HAP-1 (cell line): ENCODE data around the gene SFTPD.

Source experiments
- DNase-seq, 2 experiments: peaks; one replicate each; pipeline ENCODE4 v3.0.0-alpha.2; 2016 to 2020; ENCODE audit warnings: low spot score in 2 of 2
- H3K27me3 ChIP-seq: fragments of 250-450 bp; sonication (Bioruptor Pico); 2 replicates; pipeline ENCODE4 v1.5.1; 2020; ENCODE audit warnings: low read depth, mild to moderate bottlenecking, moderate library complexity
- H3K36me3 ChIP-seq: fragments of 250-450 bp; sonication (Bioruptor Pico); replicated peaks from 2 replicates; pipeline ENCODE4 v1.5.1; 2020; ENCODE audit warnings: mild to moderate bottlenecking
- H3K4me1 ChIP-seq: fragments of 250-450 bp; sonication (Bioruptor Pico); 2 replicates; pipeline ENCODE4 v1.5.1; 2020; ENCODE audit warnings: mild to moderate bottlenecking
- H3K4me3 ChIP-seq: fragments of 250-450 bp; sonication (Bioruptor Pico); 2 replicates; pipeline ENCODE4 v1.5.1; 2020; ENCODE audit warnings: mild to moderate bottlenecking, moderate library complexity
- H3K9me3 ChIP-seq: fragments of 250-450 bp; sonication (Bioruptor Pico); 2 replicates; pipeline ENCODE4 v1.5.1; 2020; ENCODE audit warnings: mild to moderate bottlenecking, moderate library complexity
- in situ Hi-C: fragments of 300-500 bp; cut with MboI; formaldehyde crosslinking; loops from 3 replicates; pipeline ENCODE4 v1.14.3; 2020; ENCODE audit warnings: low sequenced_read_pairs, inconsistent platforms, mixed read lengths

The SFTPD gene

DNA sequence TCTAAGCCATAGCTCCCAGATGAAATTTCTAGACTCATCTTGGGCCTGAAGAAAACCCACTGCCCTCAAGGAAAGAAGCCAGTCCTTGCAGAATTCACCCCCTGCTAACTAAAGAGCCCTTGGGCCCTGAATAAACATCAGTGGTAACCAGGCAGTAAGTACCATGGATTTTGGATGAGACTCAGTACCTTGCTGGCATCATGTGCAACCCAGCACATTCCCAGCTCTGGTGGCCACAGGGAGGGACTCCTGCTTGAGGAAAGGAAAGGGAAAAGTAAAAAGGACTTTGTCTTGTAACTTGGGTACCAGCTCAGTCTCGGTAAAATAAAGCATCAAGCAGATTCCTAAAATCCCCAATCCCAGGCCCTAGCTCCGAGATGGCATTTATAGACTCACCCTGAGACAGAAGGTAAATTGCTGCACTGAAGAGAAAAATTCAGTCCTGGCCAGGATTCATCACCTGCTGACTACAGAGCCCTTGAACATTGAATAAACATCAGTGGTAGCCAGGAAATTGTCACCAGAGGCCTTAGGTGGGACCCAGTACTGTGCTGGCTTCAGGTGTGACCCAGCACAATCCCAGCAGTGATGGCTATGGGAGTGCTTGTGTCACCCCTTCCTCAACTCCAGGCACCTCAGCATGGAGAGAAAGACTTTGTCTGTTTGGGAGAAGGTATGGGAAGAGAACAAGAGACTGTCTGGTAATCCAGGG is 31.2 kb upstream of the SFTPD start:
- no peak for DNase-seq
- no peaks in the 10 kb centered on the region for H3K36me3 ChIP-seq
- no peaks in the 10 kb centered on the region for H3K9me3 ChIP-seq
- in situ Hi-C loops, result no loop called here
- H3K4me3 ChIP-seq, result no peak overlapping the region
- no peaks in the 10 kb centered on the region for H3K27me3 ChIP-seq
- peaks cover 6% of the 10 kb centered on the region for H3K4me1 ChIP-seq

DNA sequence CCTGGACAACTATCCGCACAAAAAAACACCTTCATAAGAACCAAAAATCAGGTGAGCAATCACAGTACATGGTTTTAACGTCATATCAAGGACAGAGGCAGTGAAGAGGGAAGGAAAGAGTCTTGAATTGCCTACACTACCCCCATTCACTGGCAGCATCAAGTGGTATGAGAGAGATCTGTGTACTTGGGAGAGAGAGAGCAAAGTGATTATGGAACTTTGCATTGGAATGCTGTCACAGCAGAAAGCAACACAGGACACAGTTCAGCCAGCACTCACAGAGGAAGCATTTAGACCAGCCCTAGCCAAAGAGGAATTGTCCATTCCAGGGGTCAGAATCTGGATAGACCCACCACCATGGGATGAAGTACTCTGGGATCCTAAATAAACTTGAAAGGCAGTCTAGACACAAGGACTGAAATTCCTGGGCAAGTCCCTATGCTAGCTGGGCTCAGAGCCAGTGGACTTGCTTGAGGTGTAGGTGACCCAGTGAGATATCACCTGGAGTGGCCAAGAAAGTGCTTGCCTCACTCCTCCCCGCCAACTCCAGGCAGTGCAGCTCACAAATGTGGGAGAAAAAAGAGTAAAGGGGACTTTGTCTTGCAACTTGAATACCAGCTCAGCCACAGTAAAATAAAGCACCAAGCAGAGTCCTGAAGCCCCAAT is 30.5 kb upstream of the SFTPD start:
- Histone ChIP-seq H3K4me1 (peaks cover 6% of the 10 kb centered on the region), H3K4me3 (no peak overlapping the region), H3K27me3 (no peaks in the 10 kb centered on the region), H3K36me3 (no peaks in the 10 kb centered on the region), H3K9me3 (no peaks in the 10 kb centered on the region)
- no peak for DNase-seq
- in situ Hi-C loops, result no loop called here

DNA sequence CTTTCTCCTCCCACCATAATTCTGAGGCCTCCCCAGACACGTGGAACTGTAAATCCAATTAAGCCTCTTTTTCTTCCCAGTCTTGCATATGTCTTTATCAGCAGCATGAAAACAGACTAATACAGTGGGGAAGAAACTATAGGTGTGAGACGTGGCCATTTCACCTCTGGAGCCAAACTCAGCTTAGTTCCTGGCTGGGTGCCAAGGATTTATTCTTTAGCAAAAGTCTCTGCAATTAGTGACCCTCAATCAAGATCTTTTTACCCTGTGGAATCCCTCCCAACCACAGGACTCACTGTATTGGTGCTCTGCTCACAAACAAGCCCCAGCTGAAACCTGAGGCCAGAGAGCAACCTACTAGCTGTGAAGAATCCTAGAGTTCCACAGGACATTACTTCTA is 28.1 kb upstream of the SFTPD start:
- Histone ChIP-seq H3K4me1 (peaks cover 6% of the 10 kb centered on the region), H3K9me3 (no peaks in the 10 kb centered on the region), H3K4me3 (no peak overlapping the region), H3K36me3 (no peaks in the 10 kb centered on the region), H3K27me3 (no peaks in the 10 kb centered on the region)
- no peak for DNase-seq
- in situ Hi-C loops, result no loop called here

DNA sequence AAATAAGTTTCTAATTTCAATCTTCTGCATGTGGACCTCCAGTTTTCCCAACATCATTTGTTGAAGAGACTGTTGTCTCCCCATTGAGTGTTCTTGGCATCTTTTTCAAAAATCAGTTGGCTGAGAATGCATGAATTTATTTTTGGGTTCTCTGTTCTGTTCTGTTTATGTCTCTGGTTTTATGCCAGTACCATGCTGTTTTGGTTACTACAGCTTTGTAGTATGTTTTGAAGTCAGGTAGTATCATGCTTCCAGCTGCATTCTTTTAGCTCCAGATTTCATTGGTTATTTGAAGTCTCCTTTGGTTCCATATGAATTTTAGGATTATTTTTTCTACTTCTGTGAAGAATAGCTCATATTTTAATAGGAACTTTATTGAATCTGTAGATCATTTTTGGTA is 21.2 kb upstream of the SFTPD start:
- in situ Hi-C loops, result no loop called here
- Histone ChIP-seq H3K36me3 (no peaks in the 10 kb centered on the region), H3K4me3 (no peak overlapping the region), H3K9me3 (0 out of 2 replicates have a peak, but pooled peaks cover 3% of the 10 kb centered on the region), H3K27me3 (0 out of 2 replicates have a peak, but pooled peaks cover 3% of the 10 kb centered on the region), H3K4me1 (no peaks in the 10 kb centered on the region)
- no peak for DNase-seq

DNA sequence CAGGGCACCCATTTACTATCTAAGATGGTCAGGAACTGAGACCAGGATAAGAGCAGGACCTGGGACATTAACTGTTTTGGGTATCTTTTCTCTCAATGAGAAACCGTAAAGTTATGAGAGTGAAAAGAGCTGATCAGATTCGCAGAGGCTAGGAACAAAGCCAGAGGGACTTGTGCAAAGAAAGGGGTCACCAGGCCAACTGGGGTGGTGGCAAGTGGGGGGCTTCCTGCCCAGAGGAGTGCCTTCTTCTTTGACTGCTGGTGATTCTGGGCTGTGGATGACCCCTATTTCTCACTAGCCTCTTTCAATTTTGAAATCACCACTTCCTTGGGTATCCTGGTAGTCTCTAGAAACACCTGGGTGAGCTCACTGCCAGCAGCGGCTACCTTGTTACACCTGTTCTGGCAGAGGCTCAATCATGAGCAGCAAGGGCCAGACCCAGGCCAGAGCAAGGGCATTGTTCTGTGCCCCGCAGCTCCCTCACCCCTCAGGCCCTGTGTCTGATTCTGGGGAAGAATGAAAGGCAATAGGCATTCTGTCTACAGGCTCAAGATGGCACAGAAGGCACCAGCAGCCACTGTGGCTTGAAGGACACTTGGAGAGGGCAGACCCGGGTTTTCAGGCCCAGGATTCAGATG is 999 bp downstream of the SFTPD start:
- Histone ChIP-seq H3K9me3 (no peaks in the 10 kb centered on the region; the same call in 1 of the 2 replicates), H3K4me1 (peaks cover 5% of the 10 kb centered on the region; the same call in 1 of the 2 replicates), H3K4me3 (no peak overlapping the region), H3K36me3 (no peaks in the 10 kb centered on the region), H3K27me3 (no peaks in the 10 kb centered on the region)
- no peak for DNase-seq
- in situ Hi-C loops, result loop anchor here (25.0 kb wide), 1 partner anchor 561 kb away; no protein-coding TSS in a partner anchor

DNA sequence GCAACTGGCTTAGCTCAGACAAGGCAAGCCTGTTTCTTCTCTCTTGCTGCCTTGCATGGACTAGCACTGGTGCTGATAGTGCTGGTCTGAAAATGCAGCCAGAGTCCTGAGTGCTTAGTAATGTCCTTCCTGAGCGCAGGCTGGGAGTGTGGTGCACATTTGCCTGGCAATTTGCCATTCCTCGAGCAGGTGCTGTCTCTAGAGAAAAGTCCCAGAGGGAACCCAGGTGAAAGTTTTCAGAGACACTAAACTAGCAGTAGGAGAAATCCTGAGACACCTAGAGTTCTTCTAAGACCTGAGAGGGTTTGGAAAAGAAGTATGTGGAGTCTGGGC is 1.9 kb downstream of the SFTPD start:
- Histone ChIP-seq H3K4me3 (no peak overlapping the region), H3K4me1 (peaks cover 5% of the 10 kb centered on the region; the same call in 1 of the 2 replicates), H3K36me3 (no peaks in the 10 kb centered on the region), H3K27me3 (no peaks in the 10 kb centered on the region), H3K9me3 (no peaks in the 10 kb centered on the region; the same call in 1 of the 2 replicates)
- DNase-seq, result no peak
- in situ Hi-C loops, result loop anchor here (25.0 kb wide), 1 partner anchor 560 kb away; no protein-coding TSS in a partner anchor

DNA sequence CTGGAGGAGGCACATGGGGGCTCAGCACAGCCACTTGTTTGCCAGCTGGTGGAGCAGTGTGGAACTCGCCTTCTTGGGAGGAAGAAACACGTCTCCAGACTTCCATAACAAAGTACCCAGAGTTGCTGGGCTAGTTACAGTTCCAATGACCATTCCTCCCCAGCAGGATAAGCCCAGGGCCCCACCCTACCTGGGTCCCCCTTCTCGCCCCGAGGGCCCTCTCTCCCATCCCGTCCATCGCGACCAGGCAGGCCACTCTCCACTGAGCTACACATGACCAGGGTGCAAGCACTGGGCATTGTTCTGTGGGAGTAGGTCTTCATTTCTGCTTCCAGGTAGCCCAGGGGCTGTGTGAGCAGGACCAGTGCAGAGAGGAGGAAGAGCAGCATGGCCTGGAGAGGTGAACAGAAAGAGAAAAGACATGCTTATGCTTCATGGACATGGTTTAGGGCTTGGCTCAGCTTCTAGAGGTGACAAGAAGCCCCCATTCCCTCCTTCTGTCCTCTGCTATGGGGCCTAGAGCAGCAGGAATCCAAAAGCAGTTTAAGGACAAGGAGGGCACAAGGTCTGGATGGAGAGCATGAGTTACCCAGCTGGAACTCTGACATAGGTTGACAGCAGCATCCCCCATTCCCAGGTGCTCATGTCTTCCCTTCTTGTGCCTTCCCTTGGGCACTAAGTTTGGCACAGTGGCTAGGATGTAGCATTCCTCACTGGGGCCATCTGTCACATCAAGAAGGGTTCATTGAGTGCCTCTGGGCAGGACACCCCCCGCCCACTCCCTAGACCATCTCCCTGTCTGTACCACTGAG is 2.4 kb downstream of the SFTPD start:
- DNase-seq, result no peak
- Histone ChIP-seq H3K4me3 (no peak overlapping the region), H3K27me3 (no peaks in the 10 kb centered on the region), H3K9me3 (no peaks in the 10 kb centered on the region; the same call in 1 of the 2 replicates), H3K36me3 (no peaks in the 10 kb centered on the region), H3K4me1 (no peaks in the 10 kb centered on the region)
- in situ Hi-C loops, result loop anchor here (25.0 kb wide), 1 partner anchor 559 kb away; no protein-coding TSS in a partner anchor

DNA sequence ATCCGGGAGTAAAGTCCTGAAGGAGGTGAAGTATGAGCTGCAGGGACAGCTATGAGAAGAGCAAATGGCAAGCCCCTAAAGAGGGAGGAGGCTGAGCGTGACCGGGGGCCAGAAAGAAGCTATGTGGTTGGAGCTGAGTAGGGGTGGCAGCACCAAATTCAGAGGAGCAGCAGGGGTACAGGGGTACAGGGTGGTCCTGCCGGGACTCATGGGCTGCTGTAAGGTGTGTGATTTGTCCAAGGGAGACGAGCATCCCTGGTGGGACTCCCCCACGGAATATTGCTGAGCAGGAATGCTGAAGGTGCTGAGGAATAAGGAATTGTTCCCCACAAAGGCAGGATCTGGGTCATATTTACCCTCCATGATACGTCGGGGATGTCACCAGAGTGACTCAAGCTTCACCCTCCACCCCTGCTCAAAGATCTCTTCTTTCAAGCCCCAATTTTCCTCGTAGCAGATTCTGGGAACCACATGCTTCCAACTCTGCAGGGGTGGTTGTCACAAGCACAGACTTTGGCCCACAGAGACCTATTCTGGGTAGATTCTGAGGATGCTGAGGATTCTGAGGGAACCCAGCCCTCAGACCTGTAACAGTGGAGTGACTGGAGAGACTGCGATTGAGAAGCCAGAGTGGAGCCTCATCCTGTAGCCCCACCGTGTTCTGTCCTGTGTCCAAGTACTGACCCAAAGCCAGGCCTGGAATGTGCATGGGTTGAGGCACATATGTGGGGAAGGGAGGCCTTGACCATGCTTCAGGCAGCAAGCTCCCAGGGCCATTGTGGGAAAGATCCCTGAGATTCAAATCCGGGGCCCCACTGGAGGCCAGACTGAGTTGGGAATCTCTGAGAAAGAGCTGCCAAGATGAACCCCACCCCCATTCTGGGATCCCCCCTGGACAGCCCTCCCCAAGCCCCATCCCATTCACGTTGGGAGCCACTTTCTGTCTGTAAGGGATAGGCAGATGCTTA is 4.2 kb downstream of the SFTPD start:
- Histone ChIP-seq H3K27me3 (no peaks in the 10 kb centered on the region), H3K4me1 (no peaks in the 10 kb centered on the region), H3K36me3 (no peaks in the 10 kb centered on the region), H3K9me3 (no peaks in the 10 kb centered on the region; the same call in 1 of the 2 replicates), H3K4me3 (no peak overlapping the region)
- no peak for DNase-seq
- in situ Hi-C loops, result loop anchor here (25.0 kb wide), 1 partner anchor 557 kb away; no protein-coding TSS in a partner anchor

DNA sequence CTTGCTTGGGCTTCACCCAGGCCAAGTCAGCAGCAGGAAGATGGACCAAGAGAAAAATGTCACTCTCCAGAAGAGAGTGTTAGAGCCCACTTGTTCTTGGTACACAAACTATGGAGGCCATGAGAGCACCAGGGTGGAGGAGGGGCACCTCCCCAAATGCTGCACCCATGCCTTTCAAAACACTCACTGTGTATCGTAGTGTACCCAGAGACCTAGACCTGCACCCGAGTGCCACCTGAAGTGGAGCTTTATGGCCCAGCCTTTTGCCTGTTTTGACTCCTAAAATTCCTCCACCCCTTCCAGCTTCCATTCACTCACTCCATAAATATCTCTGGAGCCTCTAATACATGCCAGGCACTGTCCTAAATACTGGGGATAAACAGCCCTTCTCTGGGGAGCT is 5.0 kb downstream of the SFTPD start:
- no peaks in the 10 kb centered on the region for H3K9me3 ChIP-seq
- H3K27me3 ChIP-seq, result no peaks in the 10 kb centered on the region
- no peaks in the 10 kb centered on the region for H3K4me1 ChIP-seq
- no peak overlapping the region for H3K4me3 ChIP-seq
- in situ Hi-C loops, result loop anchor here (25.0 kb wide), 1 partner anchor 557 kb away; no protein-coding TSS in a partner anchor
- no peaks in the 10 kb centered on the region for H3K36me3 ChIP-seq
- no peak for DNase-seq

DNA sequence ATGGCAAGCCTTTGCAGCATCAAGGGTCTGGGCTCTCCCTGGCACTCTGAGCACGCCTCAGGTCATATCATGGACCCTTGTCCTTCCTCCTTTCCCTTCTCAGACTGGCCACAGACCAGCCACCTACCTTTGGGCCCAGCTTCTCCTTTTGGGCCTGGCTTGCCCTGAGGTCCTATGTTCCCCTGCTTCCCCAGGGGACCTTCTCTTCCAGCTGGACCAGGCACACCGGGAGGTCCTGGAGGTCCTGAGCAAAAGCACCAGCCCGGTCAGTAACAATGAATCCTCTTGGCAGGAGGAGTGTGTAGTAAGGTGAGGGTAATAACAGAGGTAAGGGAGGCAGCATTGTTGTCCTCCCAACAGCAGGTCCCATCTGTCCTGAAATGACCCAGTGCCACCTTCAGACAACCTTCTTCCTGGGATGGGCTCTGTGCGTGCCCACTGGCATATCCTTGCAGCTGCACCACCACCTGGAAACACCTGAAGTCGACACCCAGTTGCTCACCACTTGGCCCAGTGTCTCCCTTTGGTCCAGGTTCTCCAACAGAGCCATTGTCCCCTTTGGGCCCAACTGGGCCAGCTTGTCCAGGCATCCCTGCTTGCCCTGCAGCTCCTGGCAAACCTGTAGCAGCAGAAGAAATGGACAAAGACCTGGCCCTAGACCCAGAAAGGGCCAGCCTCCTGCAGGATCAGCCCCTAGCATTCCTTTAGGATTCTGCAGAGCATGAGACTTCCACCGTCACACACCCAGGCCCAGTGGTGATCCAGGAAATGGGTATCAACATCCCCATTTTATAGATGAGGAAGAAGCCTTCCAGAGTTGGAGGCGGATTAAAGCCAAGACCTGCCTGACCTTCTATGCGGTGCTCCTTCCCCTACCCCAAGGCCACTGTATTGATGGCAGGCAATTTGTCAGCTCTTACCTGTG is 6.4 kb downstream of the SFTPD start:
- Histone ChIP-seq H3K36me3 (no peaks in the 10 kb centered on the region), H3K27me3 (no peaks in the 10 kb centered on the region), H3K9me3 (no peaks in the 10 kb centered on the region), H3K4me1 (no peaks in the 10 kb centered on the region), H3K4me3 (no peak overlapping the region)
- no peak for DNase-seq
- in situ Hi-C loops, result loop anchor here (25.0 kb wide), 1 partner anchor 555 kb away; no protein-coding TSS in a partner anchor

DNA sequence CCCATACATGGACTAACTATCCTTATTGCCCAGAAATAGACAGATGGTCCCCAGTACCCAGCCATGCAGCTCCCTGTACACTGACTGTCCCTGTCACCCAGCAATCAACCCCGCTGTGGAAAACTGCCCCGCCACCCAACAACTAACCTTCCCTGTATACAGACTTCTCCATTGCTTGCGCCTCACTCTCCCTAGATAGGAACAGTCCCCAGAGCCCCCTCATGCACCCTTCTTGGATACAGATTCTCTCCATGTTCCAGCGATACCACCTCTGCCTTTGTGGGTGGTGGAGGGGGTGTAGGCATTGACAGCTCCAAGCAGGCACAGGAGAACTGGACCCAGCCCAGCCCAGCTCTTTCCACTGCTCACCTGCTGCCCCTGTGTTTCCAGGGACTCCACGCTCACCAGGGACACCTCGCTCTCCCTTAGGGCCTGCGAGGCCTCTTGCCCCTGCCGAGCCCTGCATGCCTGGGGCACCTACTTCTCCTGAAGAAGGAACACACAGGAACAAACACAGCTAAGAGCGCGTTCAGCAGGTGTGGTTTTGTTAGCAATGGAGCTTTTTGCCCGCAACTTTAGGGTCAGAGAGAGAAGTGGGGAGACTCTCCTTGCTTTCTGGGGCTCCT is 7.2 kb downstream of the SFTPD start:
- Histone ChIP-seq H3K4me3 (no peak overlapping the region), H3K9me3 (no peaks in the 10 kb centered on the region), H3K27me3 (no peaks in the 10 kb centered on the region), H3K36me3 (no peaks in the 10 kb centered on the region), H3K4me1 (no peaks in the 10 kb centered on the region)
- no peak for DNase-seq
- in situ Hi-C loops, result loop anchor here (25.0 kb wide), 1 partner anchor 554 kb away; no protein-coding TSS in a partner anchor
